GM12801 (cell line): ENCODE data around the gene MVP.
A peak's percentile ranks its signal among the peaks of the same experiment; 100 is the strongest.

Experiments used
- CTCF ChIP-seq: IDR thresholded peaks from one replicate; pipeline ENCODE4 v1.5.1; 2011; ENCODE audit warnings: control low read depth; ENCODE audit not compliant: insufficient read length; ENCODE audit errors: extremely low read depth

MVP gene

GRCh38 chr16:29862383-29862883 is 42.2 kb downstream of the MVP start:
- no peak for TF ChIP-seq CTCF

GRCh38 chr16:29862884-29863668 is 42.8 kb downstream of the MVP start, which contains the start of gene CDIPT:
TSS of gene CDIPT (minus strand) at chr16:29863226. CDS start at chr16:29862857, 369 bp downstream.
- TF ChIP-seq CTCF = peak; percentile 62

- TF ChIP-seq CTCF = no peak
Observed at GRCh38 chr16:29863669-29863984, 43.4 kb downstream of the MVP start.

- no peak for TF ChIP-seq CTCF
Observed at GRCh38 chr16:29864205-29864604, 43.9 kb downstream of the MVP start.

GRCh38 chr16:29868396-29869009 is 48.2 kb downstream of the MVP start:
- no peak for TF ChIP-seq CTCF

- TF ChIP-seq CTCF = no peak
Observed at GRCh38 chr16:29871822-29872546, 51.7 kb downstream of the MVP start.

GRCh38 chr16:29873319-29873718 is 53.1 kb downstream of the MVP start:
- TF ChIP-seq CTCF = no peak
